Tibial artery (tissue), 4 donors: ENCODE measurements around the gene CNEP1R1.

Experiments
- DNase-seq, 2 donors: peaks; one replicate each; pipeline ENCODE4 v3.0.0-alpha.2; 2019
- H3K27ac ChIP-seq, 2 donors: fragments of 200-600 bp; sonication (generic) in 1 of 2; 1 replicate in 1 of 2; 2 replicates in 1 of 2; pipeline ENCODE4 v1.5.1; 2018 to 2019; ENCODE audit warnings: mild to moderate bottlenecking in 1 of 2
- H3K27me3 ChIP-seq, 2 donors: fragments of 200-600 bp; sonication (generic) in 1 of 2; one replicate each; pipeline versions ENCODE4 v1.5.1 to v1.6.0; 2016 to 2019
- H3K36me3 ChIP-seq, 3 donors: fragments of 200-600 bp; sonication (generic) in 2 of 3; one replicate each; pipeline ENCODE4 v1.5.1; 2016 to 2019; ENCODE audit warnings: mild to moderate bottlenecking in 2 of 3
- H3K4me1 ChIP-seq, 4 donors: fragments of 200-600 bp; sonication (generic) in 2 of 4; 1 replicate in 3 of 4; 2 replicates in 1 of 4; pipeline ENCODE4 v1.5.1; 2016 to 2019
- H3K4me3 ChIP-seq, 2 donors: fragments of 200-600 bp; sonication (generic) in 1 of 2; 1 replicate in 1 of 2; 2 replicates in 1 of 2; pipeline ENCODE4 v1.5.1; 2018 to 2019; ENCODE audit warnings: mild to moderate bottlenecking in 2 of 2
- H3K9me3 ChIP-seq, 3 donors: fragments of 200-600 bp; sonication (generic) in 1 of 3; one replicate each; pipeline ENCODE4 v1.5.1; 2016 to 2019
- intact Hi-C: fragments of 100-400 bp; cut with DNase I; formaldehyde crosslinking; loops from one replicate; pipeline ENCODE4 v1.15.0; 2023; ENCODE audit warnings: low total_unique reads
- TF ChIP-seq, protein P1 (sequence below), 2 experiments: fragments of 200-600 bp in 1 of 2; fragments of 450-650 bp in 1 of 2; IDR thresholded peaks; one replicate each; pipeline ENCODE4 v1.5.1; 2017 to 2019; ENCODE audit warnings: antibody characterized with exemption in 2 of 2, mild to moderate bottlenecking in 1 of 2, moderate library complexity in 1 of 2

CNEP1R1 gene

DNA sequence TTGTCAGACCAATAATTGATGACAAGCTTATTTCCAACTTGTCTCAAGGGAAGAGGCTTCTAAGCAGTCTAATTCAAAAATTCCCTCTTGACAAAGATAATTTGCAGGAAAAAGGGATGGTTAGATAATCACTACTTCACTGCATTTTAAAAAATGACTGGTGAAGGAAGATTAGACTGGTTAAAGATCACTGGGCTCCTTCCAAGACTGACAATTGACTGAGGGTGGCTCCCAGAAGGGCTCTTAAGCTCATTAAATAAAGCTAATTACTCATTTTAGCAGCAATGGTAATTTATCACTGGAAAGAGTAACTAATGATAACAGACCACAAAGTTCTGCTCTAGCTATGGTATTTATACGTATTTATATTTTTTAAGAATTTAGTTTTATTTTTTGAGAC is 36.3 kb downstream of the CNEP1R1 start:
- intact Hi-C loops, result no loop called here
- DNase-seq, result no peak

DNA sequence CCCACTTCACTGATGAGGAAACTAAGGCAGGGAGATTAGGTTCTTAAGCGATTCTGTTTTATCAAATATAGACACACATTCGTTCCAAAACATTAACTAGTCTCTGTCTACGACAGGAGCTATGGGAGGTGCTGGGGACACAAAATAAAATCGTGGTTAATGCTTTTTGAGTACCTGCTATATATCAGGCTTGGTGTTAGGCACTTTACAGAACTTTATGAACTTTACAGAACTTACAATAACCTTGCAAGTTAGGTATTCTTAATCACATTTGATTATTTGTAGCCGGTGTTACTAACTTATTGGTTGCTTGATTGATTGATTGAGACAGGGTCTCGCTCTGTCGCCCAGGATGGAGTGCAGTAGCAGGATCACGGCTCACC is 40.2 kb downstream of the CNEP1R1 start:
- H3K4me3 ChIP-seq, result peak overlapping the region; percentile 84 to 94

More for the DNA sequence above, 36.3 kb downstream of the CNEP1R1 start:
- Histone ChIP-seq H3K27ac (no peak overlapping the region), H3K36me3 (no peaks in the 10 kb centered on the region), H3K4me1 (peaks cover 0 to under 1% (median 0%) of the 10 kb centered on the region in 4 donors), H3K4me3 (no peak overlapping the region), H3K27me3 (no peaks in the 10 kb centered on the region), H3K9me3 (peaks cover 0 to 3% (median 0%) of the 10 kb centered on the region in 3 donors)
- TF ChIP-seq, protein P1, sequence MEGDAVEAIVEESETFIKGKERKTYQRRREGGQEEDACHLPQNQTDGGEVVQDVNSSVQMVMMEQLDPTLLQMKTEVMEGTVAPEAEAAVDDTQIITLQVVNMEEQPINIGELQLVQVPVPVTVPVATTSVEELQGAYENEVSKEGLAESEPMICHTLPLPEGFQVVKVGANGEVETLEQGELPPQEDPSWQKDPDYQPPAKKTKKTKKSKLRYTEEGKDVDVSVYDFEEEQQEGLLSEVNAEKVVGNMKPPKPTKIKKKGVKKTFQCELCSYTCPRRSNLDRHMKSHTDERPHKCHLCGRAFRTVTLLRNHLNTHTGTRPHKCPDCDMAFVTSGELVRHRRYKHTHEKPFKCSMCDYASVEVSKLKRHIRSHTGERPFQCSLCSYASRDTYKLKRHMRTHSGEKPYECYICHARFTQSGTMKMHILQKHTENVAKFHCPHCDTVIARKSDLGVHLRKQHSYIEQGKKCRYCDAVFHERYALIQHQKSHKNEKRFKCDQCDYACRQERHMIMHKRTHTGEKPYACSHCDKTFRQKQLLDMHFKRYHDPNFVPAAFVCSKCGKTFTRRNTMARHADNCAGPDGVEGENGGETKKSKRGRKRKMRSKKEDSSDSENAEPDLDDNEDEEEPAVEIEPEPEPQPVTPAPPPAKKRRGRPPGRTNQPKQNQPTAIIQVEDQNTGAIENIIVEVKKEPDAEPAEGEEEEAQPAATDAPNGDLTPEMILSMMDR (IDR thresholded peaks at IDR 0.05), result no peak

DNA sequence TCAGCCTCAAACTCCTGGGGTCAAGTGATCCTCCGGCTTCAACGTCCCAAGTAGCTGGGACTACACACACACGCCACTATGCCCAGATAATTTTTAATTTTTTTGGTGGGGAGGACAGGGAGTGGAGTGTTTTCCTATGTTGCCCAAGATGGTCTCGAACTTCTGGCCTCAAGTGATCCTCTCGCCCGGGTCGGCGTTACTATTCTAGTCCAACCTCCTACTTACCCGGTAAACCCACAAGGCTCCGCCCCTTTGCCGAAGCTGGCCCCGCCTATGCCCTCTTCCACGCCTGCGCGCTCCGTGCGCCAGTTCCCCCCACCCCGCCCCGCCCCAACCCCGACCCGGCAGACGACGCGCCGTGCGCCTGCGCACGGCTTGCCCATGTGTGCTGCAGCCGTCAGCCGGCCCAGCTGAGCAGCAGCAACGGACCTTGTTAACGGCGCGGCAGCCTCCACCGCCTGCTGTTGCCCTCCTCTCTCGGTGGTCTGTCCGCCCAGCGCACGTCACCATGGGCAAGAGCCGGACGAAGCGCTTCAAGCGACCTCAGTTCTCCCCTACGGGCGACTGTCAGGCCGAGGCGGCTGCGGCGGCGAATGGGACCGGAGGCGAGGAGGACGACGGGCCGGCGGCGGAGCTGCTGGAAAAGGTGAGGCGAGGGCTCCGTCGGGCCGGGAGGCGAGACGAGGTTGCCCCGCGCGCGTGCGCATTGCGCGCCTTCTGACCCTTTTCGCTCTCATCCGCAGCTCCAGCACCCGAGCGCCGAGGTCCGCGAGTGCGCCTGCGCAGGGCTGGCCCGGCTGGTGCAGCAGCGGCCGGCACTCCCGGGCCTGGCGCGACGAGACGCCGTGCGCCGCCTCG is 40.8 kb downstream of the CNEP1R1 start, which contains the start of gene HEATR3:
HEATR3 (plus strand) TSS at position 347 of the 858 bp plus-strand sequence; CDS start at position 509, 162 bp downstream.
- Histone ChIP-seq H3K4me3 (peak within 1 kb of the TSS; percentile 84 to 94), H3K9me3 (no peaks in the 10 kb centered on the region), H3K27ac (peak within 1 kb of the TSS; percentile 78 to 86), H3K36me3 (peaks cover 0 to 16% (median 5%) of the 10 kb centered on the region in 3 donors), H3K4me1 (peaks cover 0 to 24% (median 12%) of the 10 kb centered on the region in 4 donors), H3K27me3 (no peaks in the 10 kb centered on the region)
- DNase-seq, result peak; percentile 83 to 95
- TF ChIP-seq, protein P1 (IDR thresholded peaks at IDR 0.05), result no peak
- intact Hi-C loops, result no loop called here

More for the DNA sequence above, 40.2 kb downstream of the CNEP1R1 start:
- no peak for DNase-seq
- intact Hi-C loops, result no loop called here
- peaks cover 0 to 24% (median 12%) of the 10 kb centered on the region in 4 donors for H3K4me1 ChIP-seq
- H3K36me3 ChIP-seq, result peaks cover 0 to 10% (median 0%) of the 10 kb centered on the region in 3 donors
- H3K27ac ChIP-seq, result peak overlapping the region; percentile 78 to 86
- H3K27me3 ChIP-seq, result no peaks in the 10 kb centered on the region
- TF ChIP-seq, protein P1 (IDR thresholded peaks at IDR 0.05), result no peak
- no peaks in the 10 kb centered on the region for H3K9me3 ChIP-seq

DNA sequence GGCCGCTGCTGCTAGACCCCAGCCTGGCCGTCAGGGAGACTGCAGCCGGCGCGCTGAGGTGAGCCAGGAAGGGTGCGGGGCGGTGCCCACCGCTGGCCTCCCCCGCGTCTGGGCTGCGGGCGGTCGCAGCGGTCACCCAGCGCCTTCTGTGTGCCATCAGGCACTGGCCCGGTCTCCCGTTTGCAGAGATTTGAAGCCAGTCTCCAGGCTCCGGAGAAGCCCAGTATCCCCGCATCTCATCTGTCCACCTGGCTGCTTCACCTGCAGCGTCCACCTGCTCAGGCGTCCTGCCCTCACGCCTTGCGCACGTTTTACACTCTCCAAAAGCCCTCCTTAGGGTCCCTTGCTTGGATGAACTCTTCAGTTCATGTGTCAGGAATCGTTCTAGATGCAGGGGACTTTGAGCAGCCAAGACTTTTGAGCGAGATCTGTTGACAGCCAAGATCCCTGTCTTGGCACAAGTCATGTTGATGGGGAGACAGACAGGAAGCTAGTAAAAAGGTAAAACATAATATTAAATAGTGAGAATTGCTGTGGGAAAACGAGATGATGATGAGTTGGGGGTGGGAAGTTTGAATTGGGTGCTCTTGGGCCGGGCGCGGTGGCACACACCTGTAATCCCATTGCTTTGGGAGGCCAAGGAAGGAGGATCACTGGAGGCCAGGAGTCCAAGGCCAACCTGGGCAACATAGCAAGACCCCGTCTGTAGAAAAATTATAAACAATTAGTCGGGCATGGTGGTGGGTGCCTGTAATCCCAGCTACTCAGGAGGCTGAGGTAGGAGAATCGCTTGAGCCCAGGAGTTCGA is 41.7 kb downstream of the CNEP1R1 start:
- intact Hi-C loops, result no loop called here
- no peaks in the 10 kb centered on the region for H3K27me3 ChIP-seq
- H3K36me3 ChIP-seq, result peaks cover 0 to 18% (median 5%) of the 10 kb centered on the region in 3 donors
- H3K4me1 ChIP-seq, result peaks cover 0 to 24% (median 12%) of the 10 kb centered on the region in 4 donors
- H3K9me3 ChIP-seq, result no peaks in the 10 kb centered on the region
- peak overlapping the region; percentile 78 to 86 for H3K27ac ChIP-seq
- peak overlapping the region; percentile 84 to 94 for H3K4me3 ChIP-seq
- TF ChIP-seq, protein P1 (IDR thresholded peaks at IDR 0.05), result no peak
- no peak for DNase-seq

DNA sequence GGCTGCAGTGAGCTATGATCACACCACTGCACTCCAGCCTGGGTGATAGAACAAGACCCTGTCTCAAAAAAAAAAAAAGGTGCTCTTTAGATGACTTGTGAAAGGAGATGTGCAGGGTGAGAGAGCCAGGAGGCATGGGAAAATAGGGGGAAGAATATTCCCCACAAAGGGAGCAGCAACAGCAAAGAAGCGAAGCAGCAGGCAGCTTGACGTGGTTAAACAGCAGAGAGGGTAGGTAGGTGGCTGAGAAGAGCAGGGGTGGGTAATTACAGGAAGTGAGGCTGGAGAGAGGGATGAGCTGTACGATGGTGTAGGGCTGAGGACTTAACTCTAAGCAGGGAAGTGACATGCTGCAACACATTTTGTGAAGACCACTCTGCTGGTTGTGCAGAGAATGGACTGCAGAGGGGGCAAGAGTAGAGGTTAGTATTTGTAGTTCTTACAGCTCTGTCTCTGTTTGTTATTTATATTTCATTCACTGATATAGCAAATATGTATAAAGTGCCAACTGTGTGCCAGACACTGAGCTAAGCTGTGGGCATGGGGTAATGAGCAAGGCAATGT is 42.3 kb downstream of the CNEP1R1 start:
- intact Hi-C loops, result no loop called here
- Histone ChIP-seq H3K4me3 (peak overlapping the region; percentile 84 to 94), H3K27ac (no peak overlapping the region), H3K27me3 (no peaks in the 10 kb centered on the region), H3K9me3 (no peaks in the 10 kb centered on the region), H3K36me3 (peaks cover 0 to 18% (median 5%) of the 10 kb centered on the region in 3 donors), H3K4me1 (peaks cover 0 to 24% (median 12%) of the 10 kb centered on the region in 4 donors)
- TF ChIP-seq, protein P1 (IDR thresholded peaks at IDR 0.05), result peak; percentile 21 to 25
- no peak for DNase-seq
